ENCODE data around the gene VAMP8.

- TF ChIP-seq SAP30 (IDR thresholded peaks at IDR 0.05; ENCODE audit: insufficient read depth, insufficient replicate concordance, low read length) (no peak), EP300 (IDR thresholded peaks at IDR 0.05; ENCODE audit: borderline replicate concordance in 1 of 2, low read depth in 2 of 2, low read length in 2 of 2) (no peak)
Measured at GRCh38 chr2:85619617-85620016, 42.2 kb downstream of the VAMP8 start.

Data from H1 (cell line).